Stimulated activated naive CD4-positive, alpha-beta T cell treated with Interleukin-2 at 50 U/mL for 16 hours (primary cell): ENCODE data around the gene TMCO4.
"Not testable (repeated sequence)": the region's sequence is repeated elsewhere in the genome, so short reads cannot be mapped to it uniquely, and the experiment has no call there.

ENCODE experiments used
- DNase-seq: peaks from one replicate; lab custom pipeline; 2025; lab: John Stamatoyannopoulos, UW

The TMCO4 gene

GRCh38 chr1:19655718-19656080 lies 144.0 kb downstream of the TMCO4 start:
- DNase-seq: no peak

DNA sequence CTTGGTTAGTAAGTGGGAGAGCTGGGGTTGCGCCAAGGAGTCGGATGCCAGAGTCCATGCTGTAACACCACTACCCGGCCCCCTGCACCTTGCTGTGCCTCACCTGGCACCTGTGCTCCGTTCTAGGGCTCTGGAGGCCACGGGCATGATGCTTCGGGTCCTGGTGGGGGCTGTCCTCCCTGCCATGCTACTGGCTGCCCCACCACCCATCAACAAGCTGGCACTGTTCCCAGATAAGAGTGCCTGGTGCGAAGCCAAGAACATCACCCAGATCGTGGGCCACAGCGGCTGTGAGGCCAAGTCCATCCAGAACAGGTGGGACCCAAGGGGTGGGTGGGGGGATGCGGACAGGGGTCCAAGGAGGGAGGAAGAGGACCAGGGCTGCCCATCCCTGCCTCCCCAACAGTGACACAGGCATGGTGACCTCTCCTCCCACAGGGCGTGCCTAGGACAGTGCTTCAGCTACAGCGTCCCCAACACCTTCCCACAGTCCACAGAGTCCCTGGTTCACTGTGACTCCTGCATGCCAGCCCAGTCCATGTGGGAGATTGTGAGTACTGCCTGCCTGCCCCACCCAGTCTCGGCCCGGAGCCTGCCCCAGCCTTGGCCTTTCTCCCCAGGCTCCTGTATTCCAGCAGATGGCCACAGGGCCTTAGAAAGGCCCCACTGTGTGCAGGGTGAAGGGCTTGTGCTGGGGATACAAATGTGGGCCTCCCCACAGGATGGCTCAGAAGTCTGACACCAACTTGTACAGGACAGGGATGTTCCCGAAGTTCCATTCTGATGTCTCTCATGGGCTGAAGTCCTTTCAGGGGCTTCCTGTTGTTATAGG lies 144.6 kb downstream of the TMCO4 start:
- DNase-seq: no peak

- DNase-seq: no peak
Measured at GRCh38 chr1:19654386-19654785, 145.3 kb downstream of the TMCO4 start.

DNA sequence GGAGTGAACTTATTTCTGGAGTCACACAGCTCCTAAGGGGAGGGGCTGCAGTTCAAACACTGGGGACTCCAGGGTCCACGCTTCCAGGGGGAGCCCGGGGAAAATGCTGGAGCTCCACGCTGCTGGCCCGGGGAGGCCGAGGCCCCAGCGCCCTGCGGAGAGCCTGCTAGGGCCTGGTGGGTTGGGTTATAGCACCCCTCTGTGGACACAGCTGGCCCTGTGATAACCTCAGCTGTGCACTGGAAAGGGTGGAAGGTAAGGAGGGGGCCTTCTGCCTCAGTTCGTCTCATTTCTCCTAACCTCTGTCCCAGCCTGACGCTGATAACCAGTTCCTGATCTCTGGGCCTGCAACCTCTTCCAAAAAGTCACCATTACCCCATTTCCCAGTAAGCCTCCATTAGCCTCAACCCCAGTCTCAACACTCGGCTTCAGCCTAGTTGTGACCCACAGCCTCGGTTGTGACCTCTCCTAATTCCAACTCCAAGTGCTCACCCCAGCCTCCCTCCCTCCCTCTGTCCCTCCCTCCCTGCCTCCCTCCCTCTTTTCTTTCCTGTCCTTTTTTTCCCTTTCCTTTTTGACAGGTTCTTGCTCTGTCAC lies 148.5 kb downstream of the TMCO4 start:
- DNase-seq: no peak

- no peak for DNase-seq
Measured at GRCh38 chr1:19650416-19651140, 149.1 kb downstream of the TMCO4 start.

GRCh38 chr1:19648689-19649088 lies 151.0 kb downstream of the TMCO4 start:
- DNase-seq: no peak

DNA sequence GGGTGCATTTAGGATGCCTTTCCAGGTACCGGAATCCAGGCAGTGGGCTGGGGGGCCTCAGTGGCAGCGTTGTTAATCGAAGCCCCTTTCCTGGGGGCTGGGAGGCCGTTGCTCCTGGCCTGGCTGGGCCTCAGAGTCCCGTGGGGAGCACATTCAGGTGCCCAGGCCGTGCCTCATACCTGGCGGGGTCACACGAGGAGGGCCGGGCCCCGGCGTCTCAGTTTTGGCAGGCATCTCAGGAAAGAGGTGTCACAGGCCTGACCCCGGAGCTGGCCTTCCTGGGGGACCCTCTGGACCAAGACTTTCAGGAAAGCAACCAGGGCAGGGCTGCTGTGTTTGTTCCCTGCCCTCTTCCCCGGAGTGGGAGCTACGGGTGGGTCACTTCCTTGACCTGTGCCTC lies 151.5 kb downstream of the TMCO4 start:
- no peak for DNase-seq

- no peak for DNase-seq
Measured at GRCh38 chr1:19647643-19648042, 152.1 kb downstream of the TMCO4 start.

- peak; percentile 20 for DNase-seq
Measured at GRCh38 chr1:19646377-19647319, 153.1 kb downstream of the TMCO4 start.

GRCh38 chr1:19645411-19646251 lies 154.1 kb downstream of the TMCO4 start:
- no peak for DNase-seq

DNA sequence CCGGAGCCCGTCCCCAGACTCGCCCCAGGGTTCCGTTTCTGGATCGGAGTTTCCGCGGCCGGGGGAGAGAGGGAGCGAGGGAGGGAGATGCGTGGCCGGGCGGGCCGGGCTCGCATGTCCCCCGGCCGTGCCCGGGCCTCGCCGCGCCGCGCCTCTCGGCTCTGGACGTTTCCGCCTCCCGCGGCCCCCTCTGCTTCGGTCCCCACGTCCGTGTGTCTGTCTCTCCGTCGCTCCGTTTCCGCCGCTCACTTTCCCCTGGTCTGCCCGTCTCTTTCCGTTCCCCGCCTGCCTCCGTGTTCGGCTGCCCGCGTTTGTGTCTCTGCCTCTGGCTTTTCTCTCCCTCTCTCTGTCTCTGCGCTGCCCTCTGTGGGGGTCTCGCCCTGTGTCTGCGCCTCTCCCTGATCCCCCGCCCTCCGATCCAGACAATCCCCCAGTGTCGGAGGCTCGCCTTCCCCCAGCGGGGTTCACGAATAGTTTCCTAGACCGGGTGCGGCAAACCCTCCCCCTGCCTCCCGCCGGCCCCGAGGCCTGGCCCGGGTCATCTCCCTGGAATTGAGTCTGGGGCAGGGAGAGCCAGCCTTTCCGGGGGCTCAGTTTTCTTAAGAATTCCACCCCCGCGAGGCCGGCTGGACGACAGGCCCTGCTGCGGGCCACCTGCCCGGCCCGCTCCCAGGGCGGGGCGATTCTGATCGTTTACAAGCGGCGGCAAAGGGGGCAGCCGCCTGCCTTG lies 154.9 kb downstream of the TMCO4 start:
- peak; percentile 47 for DNase-seq

- no peak for DNase-seq
Measured at GRCh38 chr1:19644395-19644680, 155.4 kb downstream of the TMCO4 start.

DNA sequence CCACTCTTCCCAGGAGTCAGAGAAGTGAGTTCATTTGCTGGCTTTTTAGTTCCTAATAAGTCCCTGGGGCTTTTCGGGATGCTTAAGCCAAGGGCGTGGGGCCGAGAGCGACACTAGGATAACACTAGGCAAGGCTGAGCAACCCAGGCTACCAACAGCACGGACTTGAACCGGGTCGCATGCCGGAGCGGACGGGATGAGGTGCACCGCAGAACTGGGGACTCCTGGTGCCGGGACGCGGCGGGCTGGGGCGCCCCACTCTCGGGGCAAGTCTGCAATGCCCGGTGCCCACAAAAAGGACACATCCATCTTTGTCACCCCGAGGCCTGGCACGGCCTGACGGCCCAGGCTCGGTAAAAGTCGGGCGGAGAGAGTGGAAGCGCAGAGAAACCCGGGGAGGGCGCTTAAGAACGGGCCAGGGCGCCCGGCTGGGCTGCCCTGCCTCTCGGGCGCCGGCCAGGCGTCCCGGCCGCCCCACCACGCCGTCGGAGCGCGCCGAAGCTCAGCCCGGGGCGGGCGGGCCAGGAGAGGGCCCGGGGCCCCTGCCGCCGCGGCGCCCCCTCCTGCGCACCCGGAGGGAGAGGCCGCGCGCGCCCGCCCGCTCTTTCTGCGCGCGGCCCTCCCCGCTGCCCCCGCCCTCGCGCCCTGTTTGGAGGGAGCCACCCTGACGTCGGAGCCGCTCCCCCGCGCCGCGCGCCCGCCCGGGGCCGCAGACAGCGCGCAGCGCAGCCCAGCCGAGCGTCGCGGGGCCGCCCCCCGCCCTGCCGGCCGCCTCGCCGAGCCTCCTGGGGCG lies 155.9 kb downstream of the TMCO4 start, which contains the start of gene NBL1:
Gene NBL1 (plus strand): TSS at position 710 of the 793 bp plus-strand sequence. CDS start 10,720 bp downstream, outside the sequence.
- peak; percentile 75 for DNase-seq

DNA sequence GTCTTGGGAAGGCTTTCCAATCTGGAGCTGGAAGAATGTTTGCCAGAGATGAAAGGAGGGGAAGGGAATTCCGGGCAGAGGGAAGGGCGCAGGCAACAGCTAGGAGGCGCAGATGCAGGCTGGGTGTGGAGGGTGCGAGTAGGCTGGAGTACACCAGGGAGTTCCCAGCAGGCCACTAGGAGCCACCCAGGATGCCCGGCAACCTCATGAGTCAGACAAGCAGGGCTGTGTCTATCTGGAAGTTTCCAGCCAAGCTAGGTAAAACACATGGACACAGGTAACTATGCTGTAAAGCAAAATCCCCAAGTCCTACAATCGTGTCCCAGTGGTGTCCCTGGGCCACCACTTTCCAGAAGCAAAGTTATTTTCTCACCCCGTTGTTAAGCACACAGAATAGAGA lies 156.6 kb downstream of the TMCO4 start:
- DNase-seq: no peak

GRCh38 chr1:19640363-19641316 lies 159.1 kb downstream of the TMCO4 start:
- no peak for DNase-seq

DNA sequence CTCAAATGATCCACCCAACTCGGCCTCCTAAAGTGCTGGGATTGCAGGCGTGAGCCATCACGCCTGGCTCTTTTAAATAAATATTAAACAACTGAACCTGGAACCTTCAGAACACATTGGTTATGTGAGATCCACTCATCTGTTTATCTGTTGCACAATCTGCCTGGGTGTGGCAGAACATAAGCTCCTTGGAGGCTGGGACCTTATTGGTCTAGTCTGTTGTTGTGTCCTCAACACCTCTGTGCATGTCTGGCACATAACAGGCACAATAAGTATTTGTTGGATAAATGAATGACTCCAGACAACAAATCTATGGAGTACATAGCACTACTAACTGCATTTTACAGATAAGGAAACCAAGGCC lies 159.7 kb downstream of the TMCO4 start:
- no peak for DNase-seq

GRCh38 chr1:19639228-19639627 lies 160.5 kb downstream of the TMCO4 start:
- not testable (repeated sequence) for DNase-seq

- DNase-seq: no peak
Measured at GRCh38 chr1:19637606-19638005, 162.1 kb downstream of the TMCO4 start.
